SK-N-SH (cell line): ENCODE measurements around the gene PCBP3. TPM values are rescaled to one million over a fixed set of nuclear protein-coding genes. Genes with fewer than 3 reads are reported as not detected.

Experiments used
- CTCF ChIA-PET: fragments of 300-600, 350-600 bp; formaldehyde crosslinking; extraction: SDS; loops from one replicate; lab custom pipeline; 2021; lab: Yijun Ruan, JAX
- POLR2A ChIA-PET: fragments of 350-600 bp; sonication (Branson Sonifier 250); formaldehyde crosslinking; extraction: SDS; loops from one replicate; lab custom pipeline; 2020; ENCODE audit warnings: antibody characterized with exemption, inconsistent platforms; lab: Yijun Ruan, JAX
- DNase-seq: peaks from one replicate; pipeline ENCODE4 v3.0.0; 2012
- H2AFZ ChIP-seq: fragments of 200-600 bp; sonication (generic); 2 replicates; pipeline ENCODE4 v1.8.1; 2016; ENCODE audit warnings: antibody characterized with exemption, mild to moderate bottlenecking, low read depth
- H3F3A ChIP-seq: fragments of 200-600 bp; sonication (generic); replicated peaks from 2 replicates; pipeline ENCODE3; 2016; ENCODE audit warnings: antibody characterized with exemption, mild to moderate bottlenecking; ENCODE audit not compliant: insufficient read depth
- H3K27ac ChIP-seq, 2 experiments: fragments of 200-500 bp in 1 of 2; fragments of 200-600 bp in 1 of 2; sonication (Bioruptor generic) in 1 of 2; sonication (generic), shearing (Covaris generic) in 1 of 2; 2 replicates each; pipeline versions ENCODE4 v1.5.1 to v1.6.1; 2014 to 2016; ENCODE audit warnings: low read depth in 2 of 2, inconsistent platforms in 1 of 2, low read length in 1 of 2, mild to moderate bottlenecking in 1 of 2, mixed read lengths in 1 of 2
- H3K27me3 ChIP-seq: fragments of 200-600 bp; sonication (generic), shearing (Covaris generic); 2 replicates; pipeline ENCODE4 v1.6.1; 2016; ENCODE audit warnings: mixed run types; ENCODE audit not compliant: insufficient read depth
- H3K36me3 ChIP-seq, 2 experiments: fragments of 200-500 bp in 1 of 2; fragments of 200-600 bp in 1 of 2; sonication (Bioruptor generic) in 1 of 2; sonication (generic) in 1 of 2; replicated peaks in 1 of 2; 2 replicates each; pipeline versions ENCODE3 to v1.5.1; 2014 to 2016; ENCODE audit warnings: low read length in 1 of 2, mild to moderate bottlenecking in 1 of 2; ENCODE audit not compliant: insufficient read depth in 2 of 2, control insufficient read depth in 1 of 2
- H3K4me1 ChIP-seq, 2 experiments: fragments of 200-500 bp in 1 of 2; fragments of 200-600 bp in 1 of 2; sonication (Bioruptor generic) in 1 of 2; sonication (generic), shearing (Covaris generic) in 1 of 2; 2 replicates each; pipeline versions ENCODE4 v1.5.1 to v1.6.1; 2014 to 2016; ENCODE audit warnings: low read depth in 1 of 2, low read length in 1 of 2, mixed run types in 1 of 2; ENCODE audit not compliant: insufficient read depth in 2 of 2, control insufficient read depth in 1 of 2
- H3K4me2 ChIP-seq: fragments of 200-600 bp; sonication (generic), shearing (Covaris generic); 2 replicates; pipeline ENCODE4 v1.6.1; 2017; ENCODE audit warnings: mixed run types
- H3K4me3 ChIP-seq, 2 experiments: fragments of 200-500 bp in 1 of 2; fragments of 200-600 bp in 1 of 2; sonication (Bioruptor generic) in 1 of 2; sonication (generic), shearing (Covaris generic) in 1 of 2; 2 replicates each; pipeline versions ENCODE4 v1.5.1 to v1.8.1; 2014 to 2016; ENCODE audit warnings: low read depth in 2 of 2, inconsistent platforms in 1 of 2, low read length in 1 of 2, mild to moderate bottlenecking in 1 of 2, mixed read lengths in 1 of 2, moderate library complexity in 1 of 2
- H3K79me2 ChIP-seq: fragments of 200-600 bp; sonication (generic); 2 replicates; pipeline ENCODE4 v1.8.1; 2017; ENCODE audit warnings: mild to moderate bottlenecking; ENCODE audit not compliant: insufficient read depth
- H3K9ac ChIP-seq: fragments of 200-600 bp; sonication (generic); 2 replicates; pipeline ENCODE4 v1.6.1; 2017; ENCODE audit warnings: mixed run types
- H3K9me2 ChIP-seq: fragments of 200-600 bp; sonication (generic); 2 replicates; pipeline ENCODE4 v1.6.1; 2017; ENCODE audit warnings: mixed run types
- H3K9me3 ChIP-seq: fragments of 200-600 bp; sonication (generic); 2 replicates; pipeline ENCODE4 v1.6.1; 2017; ENCODE audit warnings: mixed run types, mild to moderate bottlenecking, moderate library complexity
- H4K20me1 ChIP-seq: fragments of 200-600 bp; sonication (generic); 2 replicates; pipeline ENCODE4 v1.6.1; 2017; ENCODE audit warnings: mild to moderate bottlenecking, mixed run types; ENCODE audit not compliant: insufficient read depth
- FOXJ3 ChIP-seq: sonication (generic); formaldehyde crosslinking; IDR thresholded peaks from 2 replicates; pipeline ENCODE4 v1.5.1; 2020; ENCODE audit warnings: mild to moderate bottlenecking, missing genetic modification reagents
- GATA2 ChIP-seq: sonication (generic); formaldehyde crosslinking; IDR thresholded peaks from 2 replicates; pipeline ENCODE4 v1.5.0; 2020; ENCODE audit warnings: mild to moderate bottlenecking, missing genetic modification reagents
- NFIC ChIP-seq: IDR thresholded peaks from 2 replicates; pipeline ENCODE4 v1.4.0; 2012; ENCODE audit warnings: borderline replicate concordance
- NRF1 ChIP-seq: IDR thresholded peaks from 2 replicates; pipeline ENCODE4 v1.6.1; 2012; ENCODE audit warnings: low read depth, mild to moderate bottlenecking, low read length
- RXRA ChIP-seq: IDR thresholded peaks from 2 replicates; pipeline ENCODE4 v1.4.0; 2012; ENCODE audit warnings: low read depth, mild to moderate bottlenecking, borderline replicate concordance
- SIN3A ChIP-seq: IDR thresholded peaks from 2 replicates; pipeline ENCODE4 v1.6.1; 2012; ENCODE audit warnings: low read depth, mild to moderate bottlenecking, low read length, moderate library complexity, borderline replicate concordance
- SMC3 ChIP-seq: IDR thresholded peaks from 2 replicates; pipeline ENCODE4 v1.6.1; 2012; ENCODE audit warnings: low read depth, low read length, improper control_type of control experiment
- TCF12 ChIP-seq: IDR thresholded peaks from 2 replicates; pipeline ENCODE4 v1.4.0; 2012
- WGBS: methylation state at CpG from one replicate; pipeline ENCODE4 v1.1.6; 2017; ENCODE audit warnings: low lambda C conversion rate; 5-methylcytosine and 5-hydroxymethylcytosine counted together
- polyA plus RNA-seq, 3 experiments: library from polyadenylated mRNA; depleted of rRNA; stranded (reverse); fragments of >200 nt; gene quantifications; 2 replicates each; pipeline ENCODE4 v1.2.3, GENCODE V29; 2012
- TF ChIP-seq, protein P1 (sequence below): IDR thresholded peaks from 2 replicates; pipeline ENCODE4 v1.4.0; 2012; ENCODE audit warnings: low read depth, borderline replicate concordance
- TF ChIP-seq, protein P2 (sequence below): fragments of 150-350 bp; IDR thresholded peaks from 2 replicates; pipeline ENCODE4 v1.6.1; 2016; ENCODE audit warnings: mild to moderate bottlenecking, low read depth, low read length

Gene PCBP3
- polyA plus RNA-seq, 1 of the 3 experiments (the other 2 are of a cell fraction), result 9.5 TPM

DNA sequence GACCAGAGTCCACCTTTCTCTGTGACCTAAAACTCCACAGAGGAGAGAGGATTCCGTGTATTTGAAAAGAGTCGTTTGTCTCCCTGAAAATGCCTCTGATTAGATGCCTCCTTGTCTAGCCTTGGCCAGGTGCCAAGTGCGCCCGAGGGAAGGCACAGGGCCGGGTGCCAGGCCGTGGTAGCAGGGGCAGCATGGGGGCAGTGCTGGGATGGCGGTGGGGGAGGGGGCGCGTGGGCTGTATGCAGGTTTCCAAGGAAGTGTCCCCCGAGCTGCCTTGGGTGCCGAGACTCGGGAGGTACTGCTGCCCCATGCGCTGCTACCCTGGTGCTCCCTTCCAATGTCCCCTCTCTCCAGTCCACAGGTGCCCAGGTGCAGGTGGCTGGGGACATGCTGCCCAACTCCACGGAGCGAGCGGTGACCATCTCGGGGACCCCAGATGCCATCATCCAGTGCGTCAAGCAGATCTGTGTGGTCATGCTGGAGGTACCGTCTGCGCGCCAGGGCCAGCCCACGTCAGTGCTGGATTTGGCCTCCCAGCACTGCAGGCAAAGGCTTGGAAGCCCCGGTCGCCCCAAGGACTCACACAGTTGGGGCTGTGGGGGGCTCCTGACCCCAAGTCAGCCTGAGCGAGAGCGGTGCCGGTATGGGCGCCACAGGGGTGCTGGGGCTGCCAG is 267.2 kb downstream of the PCBP3 start:
- no peak overlapping the region for H3K4me3 ChIP-seq
- CTCF ChIA-PET, result interaction anchor here (1.3 to 1.5 kb wide), 2 partner anchors 15 to 31 kb away, joined by 3 to 4 read pairs; no protein-coding TSS in a partner anchor
- no peaks in the 10 kb centered on the region for H3K9me3 ChIP-seq
- H3K9me2 ChIP-seq, result no peaks in the 10 kb centered on the region
- H3K4me1 ChIP-seq, result peaks cover 0 to 30% of the 10 kb centered on the region in 2 experiments; a peak in 2 of 4 replicates
- no peaks in the 10 kb centered on the region for H3F3A ChIP-seq
- H2AFZ ChIP-seq, result no peak overlapping the region
- H3K27ac ChIP-seq, result peak overlapping the region in 1 of 2 experiments; percentile 39; a peak in 1 of 4 replicates
- H3K27me3 ChIP-seq, result no peaks in the 10 kb centered on the region
- peak; percentile 23; the same call in 1 of the 2 replicates for TF ChIP-seq GATA2 (CRISPR knock-in tag)
- TF ChIP-seq NRF1, result no peak
- 0 out of 2 replicates have a peak, but pooled peaks have one; percentile 34 for TF ChIP-seq FOXJ3 (CRISPR knock-in tag)
- peak; percentile 72 for TF ChIP-seq NFIC
- H3K4me2 ChIP-seq, result no peak overlapping the region
- POLR2A ChIA-PET, result no interaction called here
- H3K9ac ChIP-seq, result no peak overlapping the region
- no peaks in the 10 kb centered on the region for H3K79me2 ChIP-seq
- WGBS, result 73% methylated on average over 9 of the region's 28 CpGs
- peak; percentile 89 for DNase-seq
- no peaks in the 10 kb centered on the region for H4K20me1 ChIP-seq
- H3K36me3 ChIP-seq, result no peaks in the 10 kb centered on the region

DNA sequence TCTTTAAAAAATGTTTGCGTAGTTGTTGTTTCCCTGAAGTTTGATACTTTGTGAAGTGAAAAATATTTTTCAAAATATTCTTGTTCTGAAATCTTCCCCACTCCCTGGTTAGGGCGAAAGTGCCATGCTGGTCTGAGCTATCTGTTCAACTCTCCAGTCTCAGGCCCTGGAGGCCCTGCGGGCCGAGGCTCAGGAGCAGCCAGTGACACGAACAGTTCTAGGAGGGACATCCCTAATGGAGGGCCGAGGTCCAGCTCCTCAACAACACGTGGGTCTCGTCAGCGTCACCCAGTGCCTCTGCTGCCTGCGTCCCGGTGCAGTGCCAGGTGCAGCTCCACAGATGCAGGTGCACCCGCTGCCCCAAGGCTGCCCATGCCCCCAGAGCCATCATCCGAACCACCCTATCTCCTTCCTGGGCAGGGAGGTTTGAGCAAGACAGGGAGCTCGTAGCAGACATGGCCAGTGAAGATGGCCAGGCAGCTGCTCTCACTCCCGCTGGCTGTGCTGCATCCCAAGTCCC is 268.3 kb downstream of the PCBP3 start:
- Histone ChIP-seq H3K27me3 (no peaks in the 10 kb centered on the region), H2AFZ (no peak overlapping the region)
- TF ChIP-seq, protein P1, sequence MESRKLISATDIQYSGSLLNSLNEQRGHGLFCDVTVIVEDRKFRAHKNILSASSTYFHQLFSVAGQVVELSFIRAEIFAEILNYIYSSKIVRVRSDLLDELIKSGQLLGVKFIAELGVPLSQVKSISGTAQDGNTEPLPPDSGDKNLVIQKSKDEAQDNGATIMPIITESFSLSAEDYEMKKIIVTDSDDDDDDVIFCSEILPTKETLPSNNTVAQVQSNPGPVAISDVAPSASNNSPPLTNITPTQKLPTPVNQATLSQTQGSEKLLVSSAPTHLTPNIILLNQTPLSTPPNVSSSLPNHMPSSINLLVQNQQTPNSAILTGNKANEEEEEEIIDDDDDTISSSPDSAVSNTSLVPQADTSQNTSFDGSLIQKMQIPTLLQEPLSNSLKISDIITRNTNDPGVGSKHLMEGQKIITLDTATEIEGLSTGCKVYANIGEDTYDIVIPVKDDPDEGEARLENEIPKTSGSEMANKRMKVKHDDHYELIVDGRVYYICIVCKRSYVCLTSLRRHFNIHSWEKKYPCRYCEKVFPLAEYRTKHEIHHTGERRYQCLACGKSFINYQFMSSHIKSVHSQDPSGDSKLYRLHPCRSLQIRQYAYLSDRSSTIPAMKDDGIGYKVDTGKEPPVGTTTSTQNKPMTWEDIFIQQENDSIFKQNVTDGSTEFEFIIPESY, result no peak
- TF ChIP-seq GATA2 (CRISPR knock-in tag) (no peak), NRF1 (no peak), SMC3 (no peak), SIN3A (no peak), TCF12 (no peak), RXRA (no peak)
- TF ChIP-seq, protein P2, sequence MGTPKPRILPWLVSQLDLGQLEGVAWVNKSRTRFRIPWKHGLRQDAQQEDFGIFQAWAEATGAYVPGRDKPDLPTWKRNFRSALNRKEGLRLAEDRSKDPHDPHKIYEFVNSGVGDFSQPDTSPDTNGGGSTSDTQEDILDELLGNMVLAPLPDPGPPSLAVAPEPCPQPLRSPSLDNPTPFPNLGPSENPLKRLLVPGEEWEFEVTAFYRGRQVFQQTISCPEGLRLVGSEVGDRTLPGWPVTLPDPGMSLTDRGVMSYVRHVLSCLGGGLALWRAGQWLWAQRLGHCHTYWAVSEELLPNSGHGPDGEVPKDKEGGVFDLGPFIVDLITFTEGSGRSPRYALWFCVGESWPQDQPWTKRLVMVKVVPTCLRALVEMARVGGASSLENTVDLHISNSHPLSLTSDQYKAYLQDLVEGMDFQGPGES, result no peak
- TF ChIP-seq, all 33 proteins: peak for 0
- DNase-seq, result no peak
- Histone ChIP-seq H3K4me1 (peaks cover 0 to 30% of the 10 kb centered on the region in 2 experiments; a peak in 2 of 4 replicates), H3K27ac (no peak overlapping the region), H3K9me2 (no peaks in the 10 kb centered on the region), H3K9me3 (no peaks in the 10 kb centered on the region), H3K4me2 (no peak overlapping the region), H3K4me3 (no peak overlapping the region), H4K20me1 (no peaks in the 10 kb centered on the region), H3F3A (no peaks in the 10 kb centered on the region), H3K36me3 (no peaks in the 10 kb centered on the region), H3K79me2 (no peaks in the 10 kb centered on the region), H3K9ac (no peak overlapping the region)
- CTCF ChIA-PET, result interaction anchor here (0.8 to 1.5 kb wide), 3 partner anchors 11 to 32 kb away, joined by 3 to 4 read pairs (median 3); no protein-coding TSS in a partner anchor
- 92% methylated on average over 14 of the region's 15 CpGs for WGBS
- POLR2A ChIA-PET, result interaction anchor here (1.4 kb wide), 1 partner anchor 18 kb away, joined by 4 read pairs; no protein-coding TSS in a partner anchor
